Measurements from ENCODE around the gene TACC2. TPM values are rescaled to one million over a fixed set of nuclear protein-coding genes. Genes with fewer than 3 reads are reported as not detected.

TACC2 gene
- total RNA-seq, 4 donors from 2014 or later: 31.0 to 52.5 (median 42.2) TPM

DNA sequence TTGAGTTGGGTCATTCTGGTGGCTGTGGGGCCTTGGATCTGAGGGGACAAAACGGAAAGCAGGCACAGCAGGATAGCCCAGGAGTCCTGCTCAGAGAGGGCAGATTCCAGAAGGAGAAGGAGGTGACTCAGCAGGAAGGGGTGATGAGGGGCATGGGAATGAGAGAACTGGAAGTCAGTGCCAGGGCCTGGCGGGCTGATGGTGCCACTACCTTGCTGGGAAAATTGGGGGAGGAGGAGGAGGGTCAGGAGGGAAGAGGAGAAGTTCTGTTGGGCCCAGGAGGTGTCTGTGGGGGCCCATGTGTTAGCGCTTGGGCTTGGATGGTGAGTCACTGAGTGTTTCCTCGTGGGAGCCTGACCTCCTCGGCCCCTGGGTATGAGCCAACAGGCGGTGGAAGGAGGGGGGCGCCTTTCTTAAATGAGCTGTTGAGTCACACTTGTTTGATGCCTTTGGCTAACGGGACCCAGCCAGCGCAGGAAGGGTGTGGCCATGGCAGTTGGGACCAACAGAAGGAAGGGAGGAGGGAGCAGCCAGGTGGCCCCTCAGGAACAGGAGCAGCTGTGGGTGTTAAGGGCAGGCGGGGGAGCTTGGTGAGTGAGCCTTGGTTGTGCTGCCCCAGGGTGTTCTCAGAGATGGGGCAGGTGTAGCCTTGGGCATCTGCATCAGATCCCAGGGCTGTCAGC, 152.1 kb downstream of the TACC2 start:
- Histone ChIP-seq H3K27me3 (no peaks in the 10 kb centered on the region), H3K27ac (peak overlapping the region; percentile 35 to 91 (median 76)), H3K4me1 (peaks cover 3 to 67% (median 44%) of the 10 kb centered on the region in 4 donors), H3K9me3 (peaks cover 0 to 6% (median 0%) of the 10 kb centered on the region in 4 donors), H3K36me3 (peaks cover 0 to 3% (median 0%) of the 10 kb centered on the region in 3 donors), H3K4me3 (no peak overlapping the region)
- peak; percentile 90 to 94 for DNase-seq (ENCODE audit: low spot score in 2 of 2)
- TF ChIP-seq EP300 (IDR thresholded peaks at IDR 0.05) (peak in 1 of 2 donors; percentile 89), POLR2A (IDR thresholded peaks at IDR 0.05) (no peak)
- TF ChIP-seq, protein P1, sequence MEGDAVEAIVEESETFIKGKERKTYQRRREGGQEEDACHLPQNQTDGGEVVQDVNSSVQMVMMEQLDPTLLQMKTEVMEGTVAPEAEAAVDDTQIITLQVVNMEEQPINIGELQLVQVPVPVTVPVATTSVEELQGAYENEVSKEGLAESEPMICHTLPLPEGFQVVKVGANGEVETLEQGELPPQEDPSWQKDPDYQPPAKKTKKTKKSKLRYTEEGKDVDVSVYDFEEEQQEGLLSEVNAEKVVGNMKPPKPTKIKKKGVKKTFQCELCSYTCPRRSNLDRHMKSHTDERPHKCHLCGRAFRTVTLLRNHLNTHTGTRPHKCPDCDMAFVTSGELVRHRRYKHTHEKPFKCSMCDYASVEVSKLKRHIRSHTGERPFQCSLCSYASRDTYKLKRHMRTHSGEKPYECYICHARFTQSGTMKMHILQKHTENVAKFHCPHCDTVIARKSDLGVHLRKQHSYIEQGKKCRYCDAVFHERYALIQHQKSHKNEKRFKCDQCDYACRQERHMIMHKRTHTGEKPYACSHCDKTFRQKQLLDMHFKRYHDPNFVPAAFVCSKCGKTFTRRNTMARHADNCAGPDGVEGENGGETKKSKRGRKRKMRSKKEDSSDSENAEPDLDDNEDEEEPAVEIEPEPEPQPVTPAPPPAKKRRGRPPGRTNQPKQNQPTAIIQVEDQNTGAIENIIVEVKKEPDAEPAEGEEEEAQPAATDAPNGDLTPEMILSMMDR (IDR thresholded peaks at IDR 0.05): peak in 1 of 5 experiments; percentile 26
- WGBS, 2 donors: 14 to 15% methylated on average over 10 of the region's 10 CpGs

DNA sequence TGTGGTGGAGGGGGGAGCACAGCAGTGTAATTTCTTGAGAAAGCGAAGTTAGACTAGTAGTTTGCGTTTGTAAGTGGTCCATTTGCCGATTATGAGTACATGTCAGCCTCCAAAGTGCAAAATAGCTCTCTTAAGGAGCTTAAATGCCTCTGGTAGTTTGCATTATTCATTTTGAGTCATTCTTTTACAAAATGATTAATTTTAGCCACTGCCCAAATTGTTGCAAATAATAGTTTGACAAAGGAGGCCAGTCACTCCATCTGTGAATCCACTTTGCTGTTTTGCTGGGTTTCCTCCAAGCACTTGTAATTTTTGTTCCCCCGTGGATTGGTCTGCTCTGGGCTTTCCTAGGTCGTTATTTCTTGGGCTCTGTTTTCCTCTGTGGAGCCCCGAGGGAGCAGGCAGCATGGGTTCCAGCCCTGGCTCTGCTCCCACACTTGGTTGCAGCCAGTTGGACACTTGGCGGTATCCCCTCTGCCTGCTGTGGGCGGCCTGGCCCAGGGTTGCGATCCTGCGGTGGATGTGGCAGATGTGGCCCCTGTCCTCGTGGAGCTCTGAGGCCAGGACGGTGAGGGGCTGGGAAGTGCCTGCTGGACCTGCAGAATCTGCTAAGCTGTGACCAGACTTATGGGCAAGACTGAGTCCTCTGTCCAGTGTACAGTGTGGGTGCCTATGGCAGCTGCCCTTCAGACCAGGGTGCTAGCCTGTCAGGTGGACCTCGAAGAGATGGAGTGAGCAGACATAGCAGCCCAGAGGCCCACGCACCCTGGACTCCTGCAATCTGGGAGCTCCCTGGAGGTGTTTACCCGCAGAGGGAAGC, 153.1 kb downstream of the TACC2 start:
- Histone ChIP-seq H3K4me1 (peaks cover 3 to 69% (median 44%) of the 10 kb centered on the region in 4 donors), H3K9me3 (peaks cover 0 to 6% (median 0%) of the 10 kb centered on the region in 4 donors), H3K27ac (peak overlapping the region; percentile 35 to 91 (median 76)), H3K4me3 (no peak overlapping the region), H3K36me3 (peaks cover 0 to 3% (median 0%) of the 10 kb centered on the region in 3 donors), H3K27me3 (no peaks in the 10 kb centered on the region)
- TF ChIP-seq, protein P1 (IDR thresholded peaks at IDR 0.05): no peak
- TF ChIP-seq EP300 (IDR thresholded peaks at IDR 0.05) (no peak), POLR2A (IDR thresholded peaks at IDR 0.05) (no peak)
- 24 to 26% methylated on average over 12 to 13 of the region's 15 CpGs for WGBS, 2 donors
- no peak for DNase-seq (ENCODE audit: low spot score in 2 of 2)

- H3K27me3 ChIP-seq: no peaks in the 10 kb centered on the region
- peaks cover 0 to 3% (median 0%) of the 10 kb centered on the region in 3 donors for H3K36me3 ChIP-seq
- no peak overlapping the region for H3K4me3 ChIP-seq
- TF ChIP-seq, protein P1 (IDR thresholded peaks at IDR 0.05): peak; percentile 85 to 95 (median 93)
- no peak for TF ChIP-seq EP300 (IDR thresholded peaks at IDR 0.05)
- no peak for TF ChIP-seq POLR2A (IDR thresholded peaks at IDR 0.05)
- H3K4me1 ChIP-seq: peaks cover 3 to 76% (median 44%) of the 10 kb centered on the region in 4 donors
- WGBS, 2 donors: 12 to 30% methylated on average over 11 to 14 of the region's 14 CpGs
- DNase-seq (ENCODE audit: low spot score in 2 of 2): no peak
- peaks cover 0 to 6% (median 0%) of the 10 kb centered on the region in 4 donors for H3K9me3 ChIP-seq
- peak overlapping the region; percentile 39 to 91 (median 76) for H3K27ac ChIP-seq
These were observed 153.8 kb downstream of the TACC2 start for GRCh38 chr10:122142641-122143237.

GRCh38 chr10:122143238-122143841, 154.4 kb downstream of the TACC2 start:
- Histone ChIP-seq H3K4me3 (no peak overlapping the region), H3K4me1 (peaks cover 3 to 80% (median 47%) of the 10 kb centered on the region in 4 donors), H3K27ac (peak overlapping the region; percentile 39 to 91 (median 76)), H3K27me3 (no peaks in the 10 kb centered on the region), H3K36me3 (peaks cover 0 to 3% (median 0%) of the 10 kb centered on the region in 3 donors), H3K9me3 (peaks cover 0 to 6% (median 0%) of the 10 kb centered on the region in 4 donors)
- no peak for DNase-seq (ENCODE audit: low spot score in 2 of 2)
- WGBS, 2 donors: 29 to 46% methylated on average over 13 to 14 of the region's 14 CpGs
- no peak for TF ChIP-seq EP300 (IDR thresholded peaks at IDR 0.05)
- TF ChIP-seq POLR2A (IDR thresholded peaks at IDR 0.05): no peak
- TF ChIP-seq, protein P1 (IDR thresholded peaks at IDR 0.05): no peak

Data from tibial nerve (tissue), 4 donors.